Mucosa of rectum (tissue), 2 donors: ENCODE data around the gene ENPP4.
"Not testable (repeated sequence)": the region's sequence is repeated elsewhere in the genome, so short reads cannot be mapped to it uniquely, and the experiment has no call there.

ENCODE experiments used
- H3K27ac ChIP-seq, 2 donors: one replicate each; pipeline ENCODE4 v1.7.0; 2013; ENCODE audit warnings: inconsistent platforms in 2 of 2, low read depth in 2 of 2, low read length in 2 of 2
- H3K27me3 ChIP-seq, 2 donors: one replicate each; pipeline ENCODE4 v1.7.0; 2013; ENCODE audit warnings: low read length in 2 of 2; ENCODE audit not compliant: control insufficient read depth in 2 of 2, insufficient read depth in 2 of 2
- H3K36me3 ChIP-seq, 2 donors: one replicate each; pipeline ENCODE4 v1.7.0; 2013; ENCODE audit warnings: low read length in 2 of 2; ENCODE audit not compliant: control insufficient read depth in 2 of 2, insufficient read depth in 2 of 2
- H3K4me1 ChIP-seq, 2 donors: one replicate each; pipeline ENCODE4 v1.7.0; 2013; ENCODE audit warnings: low read length in 2 of 2, mild to moderate bottlenecking in 1 of 2; ENCODE audit not compliant: control insufficient read depth in 2 of 2, insufficient read depth in 2 of 2
- H3K4me3 ChIP-seq, 2 donors: one replicate each; pipeline ENCODE4 v1.7.0; 2013; ENCODE audit warnings: low read length in 2 of 2
- H3K9ac ChIP-seq, 2 donors: one replicate each; pipeline ENCODE4 v1.7.0; 2013; ENCODE audit warnings: low read length in 2 of 2, low read depth in 1 of 2, mild to moderate bottlenecking in 1 of 2
- H3K9me3 ChIP-seq, 2 donors: one replicate each; pipeline ENCODE4 v1.7.0; 2013; ENCODE audit warnings: low read length in 2 of 2; ENCODE audit not compliant: control insufficient read depth in 2 of 2
- donor health status: healthy.
- donor health status: Normal muscosa, but diverticular disease.

Gene ENPP4

GRCh38 chr6:46128476-46128875, 1.3 kb upstream of the ENPP4 start:
- Histone ChIP-seq H3K9ac (peak overlapping the region in 1 of 2 donors; percentile 89), H3K36me3 (no peaks in the 10 kb centered on the region), H3K27me3 (no peaks in the 10 kb centered on the region), H3K9me3 (no peaks in the 10 kb centered on the region), H3K27ac (no peak overlapping the region), H3K4me3 (peak overlapping the region; percentile 2 to 98), H3K4me1 (peaks cover 3 to 5% of the 10 kb centered on the region in 2 donors)

GRCh38 chr6:46129291-46129628, 529 bp upstream of the ENPP4 start:
- Histone ChIP-seq H3K36me3 (no peaks in the 10 kb centered on the region), H3K4me3 (peak overlapping the region; percentile 66 to 98), H3K9ac (peak overlapping the region; percentile 89 to 97), H3K4me1 (peaks cover 3 to 5% of the 10 kb centered on the region in 2 donors), H3K27me3 (no peaks in the 10 kb centered on the region), H3K27ac (peak overlapping the region; percentile 62 to 84), H3K9me3 (no peaks in the 10 kb centered on the region)

GRCh38 chr6:46130666-46131065, 877 bp downstream of the ENPP4 start:
- Histone ChIP-seq H3K4me1 (peaks cover 3 to 5% of the 10 kb centered on the region in 2 donors), H3K27ac (no peak overlapping the region), H3K4me3 (peak overlapping the region; percentile 66 to 98), H3K36me3 (no peaks in the 10 kb centered on the region), H3K27me3 (no peaks in the 10 kb centered on the region), H3K9ac (peak overlapping the region; percentile 89 to 97), H3K9me3 (no peaks in the 10 kb centered on the region)

GRCh38 chr6:46131291-46131690, 1.5 kb downstream of the ENPP4 start:
- not testable (repeated sequence) for H3K27me3 ChIP-seq, H3K27ac ChIP-seq, H3K9ac ChIP-seq, H3K4me3 ChIP-seq, H3K4me1 ChIP-seq, H3K36me3 ChIP-seq, H3K9me3 ChIP-seq

GRCh38 chr6:46134216-46134615, 4.4 kb downstream of the ENPP4 start:
- no peaks in the 10 kb centered on the region for H3K9me3 ChIP-seq
- no peaks in the 10 kb centered on the region for H3K27me3 ChIP-seq
- no peak overlapping the region for H3K9ac ChIP-seq
- no peaks in the 10 kb centered on the region for H3K36me3 ChIP-seq
- H3K27ac ChIP-seq = no peak overlapping the region
- peaks cover 2 to 3% of the 10 kb centered on the region in 2 donors for H3K4me1 ChIP-seq
- H3K4me3 ChIP-seq = no peak overlapping the region

GRCh38 chr6:46135176-46135575, 5.4 kb downstream of the ENPP4 start:
- Histone ChIP-seq H3K27ac (no peak overlapping the region), H3K9me3 (no peaks in the 10 kb centered on the region), H3K36me3 (peaks cover 0 to 2% of the 10 kb centered on the region in 2 donors), H3K9ac (no peak overlapping the region), H3K27me3 (no peaks in the 10 kb centered on the region), H3K4me1 (peaks cover 2 to 3% of the 10 kb centered on the region in 2 donors), H3K4me3 (no peak overlapping the region)

GRCh38 chr6:46136831-46137230, 7.0 kb downstream of the ENPP4 start:
- H3K27ac ChIP-seq = no peak overlapping the region
- H3K9me3 ChIP-seq = no peaks in the 10 kb centered on the region
- peaks cover 0 to 2% of the 10 kb centered on the region in 2 donors for H3K36me3 ChIP-seq
- no peaks in the 10 kb centered on the region for H3K27me3 ChIP-seq
- no peaks in the 10 kb centered on the region for H3K4me1 ChIP-seq
- no peak overlapping the region for H3K9ac ChIP-seq
- no peak overlapping the region for H3K4me3 ChIP-seq

- Histone ChIP-seq H3K27ac (no peak overlapping the region), H3K36me3 (peaks cover 0 to 2% of the 10 kb centered on the region in 2 donors), H3K4me3 (no peak overlapping the region), H3K9ac (no peak overlapping the region), H3K9me3 (no peaks in the 10 kb centered on the region), H3K4me1 (no peaks in the 10 kb centered on the region), H3K27me3 (no peaks in the 10 kb centered on the region)
Measured at GRCh38 chr6:46137387-46137786, 7.6 kb downstream of the ENPP4 start.

- peaks cover 0 to 9% of the 10 kb centered on the region in 2 donors for H3K36me3 ChIP-seq
- no peaks in the 10 kb centered on the region for H3K9me3 ChIP-seq
- no peaks in the 10 kb centered on the region for H3K27me3 ChIP-seq
- H3K27ac ChIP-seq = no peak overlapping the region
- no peak overlapping the region for H3K9ac ChIP-seq
- H3K4me3 ChIP-seq = no peak overlapping the region
- no peaks in the 10 kb centered on the region for H3K4me1 ChIP-seq
Measured at GRCh38 chr6:46138281-46138680, 8.5 kb downstream of the ENPP4 start.

- no peak overlapping the region for H3K9ac ChIP-seq
- no peaks in the 10 kb centered on the region for H3K27me3 ChIP-seq
- H3K36me3 ChIP-seq = peaks cover 0 to 9% of the 10 kb centered on the region in 2 donors
- no peaks in the 10 kb centered on the region for H3K4me1 ChIP-seq
- no peak overlapping the region for H3K4me3 ChIP-seq
- H3K27ac ChIP-seq = no peak overlapping the region
- H3K9me3 ChIP-seq = no peaks in the 10 kb centered on the region
Measured at GRCh38 chr6:46144270-46144669, 14.5 kb downstream of the ENPP4 start.

- H3K27ac ChIP-seq, H3K9ac ChIP-seq, H3K36me3 ChIP-seq, H3K9me3 ChIP-seq, H3K4me3 ChIP-seq, H3K27me3 ChIP-seq, H3K4me1 ChIP-seq: not testable (repeated sequence)
Measured at GRCh38 chr6:46149066-46149465, 19.3 kb downstream of the ENPP4 start.
